AG04450 (cell line): ENCODE data around the gene GNB4. TPM values are rescaled to one million over a fixed set of nuclear protein-coding genes. Genes with fewer than 3 reads are reported as not detected.

Source experiments
- CTCF ChIA-PET: fragments of 300-600, 350-600 bp; formaldehyde crosslinking; extraction: SDS; loops from one replicate; lab custom pipeline; 2022; ENCODE audit warnings: antibody characterized with exemption, inconsistent platforms; lab: Charles Lee
- POLR2A ChIA-PET: fragments of 350-600 bp; formaldehyde crosslinking; extraction: SDS; loops from one replicate; lab custom pipeline; 2021; ENCODE audit warnings: antibody characterized with exemption, inconsistent platforms; lab: Yijun Ruan, JAX
- DNase-seq: peaks from one replicate; pipeline ENCODE4 v3.0.0-alpha.2; 2011; ENCODE audit warnings: low read depth, low spot score
- H3K27ac ChIP-seq: one replicate; pipeline ENCODE4 v1.5.1; 2012; ENCODE audit warnings: low read depth, low read length, control low read depth
- H3K27me3 ChIP-seq: one replicate; pipeline ENCODE4 v1.6.0; 2012; ENCODE audit warnings: low read length; ENCODE audit not compliant: control insufficient read depth, insufficient read depth
- H3K4me3 ChIP-seq: 2 replicates; pipeline ENCODE4 v1.5.1; 2011; ENCODE audit warnings: mild to moderate bottlenecking, low read depth, low read length, control low read depth
- H3K9me3 ChIP-seq: 2 replicates; pipeline ENCODE4 v1.5.1; 2012; ENCODE audit warnings: low read length; ENCODE audit not compliant: control insufficient read depth, insufficient read depth
- CTCF ChIP-seq: IDR thresholded peaks from 2 replicates; pipeline ENCODE4 v1.5.1; 2011; ENCODE audit warnings: low read depth, low read length, control low read depth, inconsistent platforms
- polyA plus RNA-seq: library from polyadenylated mRNA; depleted of rRNA; stranded (reverse); fragments of >200 nt; gene quantifications from 2 replicates; pipeline ENCODE4 v1.2.3, GENCODE V29; 2011

GNB4 gene
- polyA plus RNA-seq, 1 experiment, result 88.5 TPM

DNA sequence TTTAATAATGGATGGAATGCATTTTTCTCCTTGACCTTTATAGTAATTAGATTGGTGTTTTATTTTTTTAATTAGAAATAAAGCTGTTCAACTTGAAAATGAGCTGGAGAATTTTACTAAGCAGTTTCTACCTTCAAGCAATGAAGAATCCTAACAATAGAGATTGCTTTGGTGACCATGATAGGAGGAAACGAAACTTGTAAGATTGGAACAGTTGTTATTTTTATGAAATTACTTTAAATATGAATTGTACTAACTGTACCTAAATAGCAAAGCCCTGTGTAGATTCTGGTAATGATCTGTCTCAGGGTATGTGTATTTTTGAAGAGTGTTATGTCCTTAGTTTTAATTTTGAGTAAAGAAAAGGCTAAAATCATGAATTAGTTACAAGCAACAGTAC, 59.4 kb downstream of the GNB4 start:
- no peak overlapping the region for H3K4me3 ChIP-seq
- ChIA-PET POLR2A (no interaction called here), CTCF (interaction anchor here (1.2 to 1.3 kb wide), 2 partner anchors 160 to 376 kb away, joined by 3 read pairs; no protein-coding TSS in a partner anchor)
- no peak for DNase-seq
- TF ChIP-seq CTCF, result no peak
- no peaks in the 10 kb centered on the region for H3K9me3 ChIP-seq
- no peak overlapping the region for H3K27ac ChIP-seq
- no peaks in the 10 kb centered on the region for H3K27me3 ChIP-seq

GRCh38 chr3:179376474-179376873, 74.8 kb downstream of the GNB4 start:
- DNase-seq, result no peak
- Histone ChIP-seq H3K27ac (no peak overlapping the region), H3K9me3 (no peaks in the 10 kb centered on the region), H3K27me3 (no peaks in the 10 kb centered on the region), H3K4me3 (no peak overlapping the region)
- TF ChIP-seq CTCF, result no peak
- ChIA-PET CTCF (no interaction called here), POLR2A (no interaction called here)

GRCh38 chr3:179375091-179375999, 75.9 kb downstream of the GNB4 start:
- Histone ChIP-seq H3K27me3 (no peaks in the 10 kb centered on the region), H3K4me3 (no peak overlapping the region), H3K9me3 (no peaks in the 10 kb centered on the region), H3K27ac (no peak overlapping the region)
- ChIA-PET CTCF (interaction anchor here (1.2 kb wide), 1 partner anchor 360 kb away, joined by 5 read pairs; no protein-coding TSS in a partner anchor), POLR2A (no interaction called here)
- no peak for TF ChIP-seq CTCF
- DNase-seq, result no peak

DNA sequence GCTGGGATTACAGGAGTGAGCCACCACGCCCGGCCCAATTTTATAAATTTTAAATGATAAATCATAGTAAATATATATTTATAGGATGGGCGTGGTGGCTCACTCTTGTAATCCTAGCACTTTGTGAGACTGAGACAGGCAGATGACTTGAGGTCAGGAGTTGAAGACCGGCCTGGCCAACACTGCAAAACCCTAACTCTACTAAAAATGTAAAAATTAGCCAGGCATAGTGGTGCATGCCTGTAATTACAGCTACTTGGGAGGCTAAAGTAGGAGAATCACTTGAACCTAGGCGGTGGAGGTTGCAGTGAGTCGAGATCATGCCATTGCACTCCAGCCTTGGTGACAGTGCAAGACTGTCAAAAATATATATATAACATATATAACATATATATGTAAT, 77.3 kb downstream of the GNB4 start:
- CTCF ChIA-PET, result interaction anchor here (0.6 to 1.2 kb wide), 2 partner anchors 12 to 359 kb away, joined by 3 to 5 read pairs; no protein-coding TSS in a partner anchor
- POLR2A ChIA-PET, result no interaction called here

More for the DNA sequence above, 77.3 kb downstream of the GNB4 start:
- no peaks in the 10 kb centered on the region for H3K27me3 ChIP-seq
- no peaks in the 10 kb centered on the region for H3K9me3 ChIP-seq
- 0 out of 2 replicates have a peak, but pooled peaks have one; percentile 4 for TF ChIP-seq CTCF
- H3K27ac ChIP-seq, result no peak overlapping the region
- H3K4me3 ChIP-seq, result no peak overlapping the region
- DNase-seq, result no peak
